Upper lobe of left lung (tissue), 4 donors: ENCODE data around the gene KSR2.

ENCODE experiments used
- CTCF ChIP-seq, 6 experiments: fragments of 450-650 bp in 4 of 6; fragments of 200-600 bp in 2 of 6; sonication (generic) in 2 of 6; IDR thresholded peaks; one replicate each; pipeline ENCODE4 v1.5.1; 2016 to 2019; ENCODE audit warnings: antibody characterized with exemption in 6 of 6
- POLR2A ChIP-seq, 4 donors: fragments of 450-650 bp; IDR thresholded peaks; one replicate each; pipeline ENCODE4 v1.5.1; 2016 to 2017; ENCODE audit warnings: antibody characterized with exemption in 4 of 4, mild to moderate bottlenecking in 2 of 4
- POLR2AphosphoS5 ChIP-seq, 2 donors: sonication (generic); formaldehyde crosslinking; IDR thresholded peaks; one replicate each; pipeline ENCODE4 v1.5.1; 2017; ENCODE audit warnings: antibody characterized with exemption in 2 of 2

- TF ChIP-seq POLR2A (IDR thresholded peaks at IDR 0.05) (no peak), CTCF (IDR thresholded peaks at IDR 0.05) (no peak), POLR2AphosphoS5 (IDR thresholded peaks at IDR 0.05) (no peak)
These were observed 72.8 kb downstream of the KSR2 start for GRCh38 chr12:117896009-117896408.
